Left ventricle myocardium superior (tissue), 1 donor: Measurements from ENCODE around the gene RASGEF1C. TPM values are rescaled to one million over a fixed set of nuclear protein-coding genes. Genes with fewer than 3 reads are reported as not detected.
A peak's percentile ranks its signal among the peaks of the same experiment; 100 is the strongest.
"Not testable (repeated sequence)": the region's sequence is repeated elsewhere in the genome, so short reads cannot be mapped to it uniquely, and the experiment has no call there.

Experiments
- ATAC-seq: fragments of 200-7000 bp; cut with Tn5 transposase; one replicate; pipeline ENCODE4 v1.9.1; 2020; ENCODE audit warnings: mild to moderate bottlenecking, moderate library complexity
- DNase-seq: peaks from one replicate; pipeline ENCODE4 v3.0.0-alpha.2; 2020
- intact Hi-C: fragments of 100-400 bp; cut with micrococcal nuclease; formaldehyde crosslinking; loops from one replicate; pipeline ENCODE4 v1.11.0; 2022
- total RNA-seq: library from RNA; stranded (reverse); fragmentation: NEBNext Ultra II Directional; extraction: Animal tissue kit (Norgen Biotek cat#: 25700); gene quantifications from one replicate; pipeline ENCODE4 v1.2.1, GENCODE V29; 2021
- donor health status: DM: no; HTN: yes; CAD: no; lungs with severe emphysema.

The RASGEF1C gene
- total RNA-seq, 1 donor from 2014 or later: 0.40 TPM

DNA sequence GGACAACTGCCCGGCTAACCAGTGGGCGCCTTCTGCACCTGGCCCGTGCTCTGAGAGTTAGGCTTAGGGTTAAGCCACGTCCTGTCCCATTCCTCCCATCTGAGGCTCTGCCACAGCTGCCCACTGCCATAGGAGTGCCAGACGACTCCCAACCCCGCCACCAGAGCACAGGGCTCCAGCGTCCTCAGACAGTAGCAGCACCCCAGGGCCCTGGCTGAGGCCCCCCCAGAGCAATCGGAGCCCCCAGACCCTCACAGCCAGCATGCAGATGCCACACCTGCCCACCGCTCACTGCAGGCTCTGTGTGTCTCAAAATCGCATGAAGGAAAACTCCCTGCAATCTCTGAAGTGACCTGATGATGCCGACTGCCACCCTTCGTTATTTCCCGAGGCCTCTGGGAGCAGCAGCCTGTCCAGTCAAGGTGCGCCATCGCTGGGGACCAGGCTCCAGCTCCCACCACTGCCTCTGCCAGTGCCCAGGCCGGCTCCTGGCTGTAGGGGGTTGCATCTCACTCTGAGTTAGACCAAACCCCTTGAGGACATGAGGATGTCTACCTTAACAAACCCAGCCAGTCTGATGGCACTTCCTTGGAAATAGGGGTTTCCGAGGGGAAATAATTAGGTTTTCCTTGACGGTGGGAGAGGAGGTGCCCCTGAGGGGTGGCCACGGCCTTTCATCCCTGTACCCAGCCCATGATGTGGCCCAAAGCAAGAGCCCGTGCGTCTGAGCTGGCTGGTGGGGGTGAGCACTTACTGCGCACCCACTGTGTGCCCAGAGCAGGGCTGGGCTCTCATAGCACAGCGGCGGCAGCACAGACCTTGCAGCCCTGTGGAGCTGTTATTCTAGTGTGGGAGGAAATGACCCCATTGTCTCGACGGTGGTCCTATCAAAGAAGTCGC lies 79.5 kb downstream of the RASGEF1C start:
- DNase-seq: peak; percentile 16
- intact Hi-C loops: no loop called here
- no peak for ATAC-seq

DNA sequence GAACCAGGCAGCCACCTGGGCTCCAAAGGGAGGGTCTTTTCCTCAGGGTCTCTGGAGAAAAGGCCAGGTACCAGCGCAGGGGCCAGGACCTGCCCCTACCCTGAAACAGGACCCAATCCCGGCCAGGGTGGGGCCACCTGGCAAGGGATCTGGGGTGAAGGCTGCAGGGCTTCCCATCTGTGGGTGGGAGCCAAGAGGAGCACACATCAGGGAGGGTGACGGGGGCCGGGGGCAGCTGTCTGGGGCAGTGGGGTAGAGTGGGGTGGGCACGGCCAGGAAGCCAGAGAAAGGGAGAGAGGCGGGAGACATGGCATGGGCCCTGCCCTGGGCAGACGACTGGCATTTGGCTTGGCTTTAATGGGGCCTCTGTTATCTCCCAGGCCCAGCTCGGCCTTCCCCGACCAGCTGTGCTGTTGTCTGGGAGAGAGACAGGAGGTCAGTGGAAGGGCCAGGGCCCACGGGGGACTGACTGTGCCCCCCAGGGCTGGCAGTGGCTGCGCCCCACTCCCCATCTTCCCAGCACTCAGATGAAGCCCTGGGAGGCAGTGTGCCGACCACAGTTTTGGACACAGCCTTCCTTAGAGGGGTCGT lies 80.2 kb downstream of the RASGEF1C start:
- DNase-seq (no peak), ATAC-seq (no peak)
- intact Hi-C loops: no loop called here

DNA sequence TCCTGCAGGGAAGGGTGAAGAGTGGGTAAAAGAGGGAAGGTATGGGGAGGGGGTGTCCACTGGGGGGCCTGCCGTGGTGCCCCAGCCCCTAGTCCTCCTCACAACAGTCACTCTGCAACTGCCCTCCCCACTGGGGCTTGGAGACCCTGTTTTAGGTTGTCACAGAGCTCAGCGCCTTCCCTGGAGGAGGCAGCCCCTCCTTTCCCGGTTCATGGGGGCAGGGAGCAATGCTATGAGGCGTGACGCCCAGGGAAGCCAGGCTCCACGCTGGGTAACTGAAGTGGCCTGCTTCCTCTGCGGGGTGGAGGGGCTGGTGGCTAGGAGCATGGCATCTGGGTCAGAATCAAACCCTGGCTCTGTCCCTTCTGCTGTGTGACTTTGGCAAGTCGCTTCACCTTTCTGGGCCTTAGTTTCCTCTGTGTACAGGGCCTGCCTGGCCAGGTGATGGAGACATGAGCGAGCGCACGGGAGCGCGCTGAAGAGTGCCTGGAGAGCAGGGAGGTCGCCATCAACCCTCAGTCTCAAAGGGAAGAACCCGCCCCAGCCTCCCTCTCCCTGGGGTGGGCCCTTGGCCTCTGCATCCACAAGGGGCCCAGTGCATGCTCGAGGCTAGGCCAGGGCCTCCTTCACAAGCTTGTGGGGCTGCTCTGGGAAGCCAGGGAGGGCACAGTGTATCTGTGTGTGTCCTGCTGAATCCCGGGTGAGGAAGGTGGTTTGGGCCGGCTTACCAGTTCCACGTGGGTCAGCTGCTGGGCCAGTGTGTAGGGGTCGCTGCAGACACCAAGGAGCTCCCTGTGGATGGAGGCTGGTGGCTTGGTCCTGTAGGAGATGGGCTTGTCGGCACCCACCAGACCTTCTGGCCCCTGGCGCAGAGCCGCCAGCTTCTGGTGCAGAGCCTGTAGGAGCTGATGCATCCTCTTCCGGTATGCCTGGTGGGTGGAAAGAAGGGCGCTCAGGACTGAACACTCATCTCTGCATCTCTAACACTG lies 81.0 kb downstream of the RASGEF1C start:
- intact Hi-C loops: no loop called here
- no peak for ATAC-seq
- no peak for DNase-seq

DNA sequence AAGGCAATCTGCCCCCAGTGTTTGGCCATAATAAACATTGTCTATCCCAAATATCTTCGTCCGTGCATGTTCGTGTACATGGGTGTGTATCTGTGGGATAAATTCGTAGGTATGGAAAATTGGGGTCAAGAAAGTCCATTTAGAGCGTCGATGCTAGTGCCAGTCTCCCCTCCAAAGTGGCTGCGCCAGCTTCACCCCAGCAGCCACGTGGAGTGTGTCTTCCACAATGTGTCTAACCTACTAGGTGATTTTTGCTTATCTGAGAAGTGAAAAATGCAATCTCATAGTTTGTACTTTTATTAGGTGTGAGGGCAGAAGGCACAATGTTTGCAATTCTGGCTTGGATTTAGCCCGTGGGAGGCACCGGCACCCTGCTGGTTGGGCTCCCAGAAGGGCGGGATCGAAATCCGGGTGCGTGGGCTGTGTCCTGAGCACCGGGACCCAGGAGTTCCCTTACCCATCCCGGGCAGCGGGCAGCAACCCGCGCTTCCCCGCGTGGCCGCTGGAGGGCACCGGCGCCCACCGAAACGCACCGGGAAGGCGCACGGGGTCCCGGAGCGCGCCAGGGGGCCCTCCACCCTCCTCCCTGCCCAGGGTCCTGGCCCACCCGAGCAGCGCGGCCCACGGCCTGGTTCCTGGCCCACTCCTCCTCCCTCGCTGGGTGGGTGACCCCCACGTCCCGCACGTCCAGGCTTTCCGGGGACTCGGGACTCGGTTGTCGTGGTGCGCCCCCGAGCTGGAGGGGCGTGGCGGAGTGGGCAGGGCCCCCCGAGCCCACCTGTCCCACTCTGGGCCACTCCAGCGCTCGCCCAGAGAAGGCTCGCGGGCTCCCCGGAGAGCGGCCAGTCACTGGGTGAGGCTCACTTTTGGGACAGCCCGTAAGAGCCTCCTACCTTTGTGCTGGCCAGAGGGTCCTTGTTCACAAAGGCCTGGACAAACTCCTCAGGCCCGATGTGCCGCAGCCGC lies 82.0 kb downstream of the RASGEF1C start:
- ATAC-seq: peak; percentile 74
- peak; percentile 58 for DNase-seq
- intact Hi-C loops: no loop called here

GRCh38 chr5:180126156-180126555 lies 82.9 kb downstream of the RASGEF1C start:
- DNase-seq, ATAC-seq, intact Hi-C loops: not testable (repeated sequence)

- intact Hi-C loops, ATAC-seq, DNase-seq: not testable (repeated sequence)
These were observed 84.3 kb downstream of the RASGEF1C start for GRCh38 chr5:180124662-180125061.

DNA sequence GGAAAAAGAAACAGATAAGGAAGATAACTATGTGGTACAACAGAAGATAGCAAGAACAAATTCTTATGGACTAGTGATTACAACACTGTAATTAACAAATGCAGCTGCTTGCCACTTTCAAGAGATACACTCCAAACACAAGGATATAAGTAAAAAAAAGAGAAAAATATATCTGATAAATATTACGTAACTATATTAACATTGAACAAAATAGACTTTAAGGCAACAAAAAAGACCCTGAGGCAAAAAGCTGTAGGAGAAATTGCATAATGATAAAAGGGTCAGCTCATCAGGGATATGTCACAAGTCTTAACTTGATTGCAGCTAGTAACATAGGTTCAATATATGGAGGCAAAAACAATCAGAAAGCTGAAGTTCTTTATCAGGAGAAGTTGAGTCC lies 86.1 kb downstream of the RASGEF1C start:
- DNase-seq: no peak
- no peak for ATAC-seq
- intact Hi-C loops: no loop called here

DNA sequence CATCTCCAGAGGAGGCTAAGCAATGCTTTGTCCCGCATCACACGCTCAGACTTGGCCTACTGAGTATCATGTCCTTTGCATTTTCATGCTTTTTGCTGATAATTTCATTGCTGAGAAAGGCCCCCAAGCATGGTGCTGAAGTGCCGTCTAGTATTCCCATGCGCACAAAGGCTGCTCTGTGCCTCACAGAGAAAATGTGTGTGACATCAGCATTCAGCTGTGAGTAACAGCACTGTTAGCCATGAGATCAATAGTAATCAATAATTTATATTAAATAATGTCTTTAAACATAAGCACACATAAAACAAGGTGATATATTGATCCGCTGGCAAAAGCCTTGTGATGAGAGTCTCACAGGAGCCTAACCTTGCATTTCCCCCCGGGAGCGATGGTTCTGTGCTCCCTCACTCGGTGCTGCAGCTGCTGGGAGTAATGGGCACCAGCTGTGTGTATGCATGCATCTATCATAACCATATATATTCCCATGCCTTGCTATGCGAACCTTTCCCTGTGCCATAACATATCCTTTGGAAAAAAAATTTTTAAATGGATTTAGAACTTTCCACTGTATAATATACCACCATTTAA lies 87.1 kb downstream of the RASGEF1C start:
- DNase-seq (peak; percentile 6), ATAC-seq (no peak)

DNA sequence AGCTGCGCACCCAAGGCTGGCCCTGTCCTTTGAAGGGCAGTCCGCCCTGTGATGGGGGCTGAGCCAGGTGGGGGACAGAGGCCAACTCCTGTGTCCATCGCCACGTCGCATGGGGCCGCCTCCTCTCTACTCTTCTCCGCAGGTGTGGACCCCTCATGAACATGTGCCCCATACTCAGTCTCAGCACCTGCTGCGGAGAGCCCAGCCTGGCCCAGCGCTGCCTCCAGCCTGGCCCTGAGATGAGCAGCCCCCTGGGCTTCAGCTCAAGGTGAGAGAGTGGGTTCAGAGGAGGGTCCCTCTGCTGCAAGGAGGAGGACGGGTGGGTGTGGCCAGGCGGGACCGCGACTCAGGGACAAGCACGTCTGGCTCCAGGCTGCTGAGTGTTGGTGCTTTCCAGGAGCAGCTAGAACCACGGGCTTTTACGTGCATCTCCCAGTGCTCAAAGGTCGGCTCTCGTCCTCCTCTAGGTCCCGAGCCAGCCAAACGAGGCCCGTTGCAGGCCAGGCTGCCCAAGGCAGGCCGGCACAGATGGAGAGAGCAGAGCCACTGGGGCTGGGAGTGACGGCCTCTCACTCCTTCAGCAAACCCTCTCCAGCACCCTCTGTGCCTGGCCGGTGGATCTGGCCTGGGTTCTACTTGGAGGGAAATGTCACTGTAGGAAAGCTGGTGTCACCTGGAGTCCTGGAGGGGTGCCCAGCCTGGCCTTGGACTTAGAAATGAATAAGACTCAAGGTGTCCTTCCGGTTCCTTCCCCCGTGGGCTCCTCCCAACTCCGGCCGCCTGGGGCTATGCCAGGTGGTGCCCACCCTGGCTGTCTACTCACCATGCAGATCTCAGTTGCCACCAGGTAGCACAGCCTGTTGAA lies 88.5 kb downstream of the RASGEF1C start:
- intact Hi-C loops: no loop called here
- ATAC-seq: no peak

More for the DNA sequence above, 87.1 kb downstream of the RASGEF1C start:
- intact Hi-C loops: no loop called here

DNA sequence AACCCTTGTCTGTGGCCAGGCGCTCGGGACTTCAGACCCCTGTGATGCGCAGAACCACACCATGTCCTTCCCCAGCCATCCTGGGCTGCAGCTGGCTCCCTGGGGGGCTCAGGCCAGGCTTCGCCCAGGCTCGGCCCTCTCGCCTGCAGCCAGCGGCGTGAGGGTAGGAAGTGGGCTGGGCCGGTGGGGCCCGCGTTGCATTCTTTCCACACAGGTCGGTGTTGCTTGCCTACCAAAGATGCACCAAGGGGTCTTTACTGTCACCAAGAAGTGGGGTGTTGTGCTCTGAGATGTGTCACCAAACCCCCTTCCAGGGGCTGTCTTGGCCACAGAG lies 89.1 kb downstream of the RASGEF1C start:
- ATAC-seq (no peak), DNase-seq (no peak)
- intact Hi-C loops: no loop called here

More for the DNA sequence above, 88.5 kb downstream of the RASGEF1C start:
- DNase-seq: no peak

DNA sequence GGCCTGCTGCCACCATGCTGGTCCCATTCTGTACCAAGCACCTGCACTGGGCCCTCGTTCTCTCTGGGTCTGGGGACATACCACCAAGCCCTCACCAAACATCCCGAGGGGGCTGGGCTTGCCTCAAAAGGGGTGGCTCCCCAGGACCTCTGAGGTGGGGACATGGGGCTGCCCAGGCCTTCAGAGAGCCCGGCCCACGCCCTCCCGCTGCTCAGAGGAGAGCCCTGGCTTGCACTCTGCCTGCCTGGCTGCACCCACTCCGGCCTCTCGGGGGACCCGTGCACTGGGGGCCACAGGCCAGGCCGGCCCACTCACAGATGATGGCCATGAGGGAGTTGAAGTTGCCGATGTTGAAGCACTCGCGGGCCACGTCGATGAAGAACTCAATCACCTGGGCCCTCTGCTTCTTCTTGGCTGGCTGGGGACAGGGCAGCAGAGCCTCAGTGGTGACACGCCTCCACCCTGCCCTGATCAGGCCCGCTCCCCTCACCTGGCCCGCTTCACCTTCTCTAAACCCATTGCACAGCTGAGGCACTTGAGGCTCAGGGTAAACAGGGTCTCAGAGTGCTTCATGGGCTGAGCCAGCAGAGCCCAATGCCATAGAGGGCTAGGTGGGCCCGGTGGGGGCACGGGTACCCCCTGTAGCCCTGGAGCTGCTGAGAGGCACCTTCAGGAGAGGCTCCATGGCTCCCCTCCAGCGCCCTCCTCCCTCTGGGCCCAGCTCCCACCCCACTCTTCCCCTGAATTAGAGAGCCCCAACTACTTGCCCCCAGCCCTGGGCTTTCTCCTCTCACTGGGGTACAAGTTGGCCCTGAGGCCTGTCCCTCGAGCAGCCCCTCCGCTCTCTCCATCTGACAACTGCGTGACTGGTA lies 89.7 kb downstream of the RASGEF1C start:
- ATAC-seq: no peak
- DNase-seq: no peak
- intact Hi-C loops: no loop called here

GRCh38 chr5:180118391-180118791 lies 90.6 kb downstream of the RASGEF1C start:
- ATAC-seq (no peak), DNase-seq (no peak)
- intact Hi-C loops: no loop called here

DNA sequence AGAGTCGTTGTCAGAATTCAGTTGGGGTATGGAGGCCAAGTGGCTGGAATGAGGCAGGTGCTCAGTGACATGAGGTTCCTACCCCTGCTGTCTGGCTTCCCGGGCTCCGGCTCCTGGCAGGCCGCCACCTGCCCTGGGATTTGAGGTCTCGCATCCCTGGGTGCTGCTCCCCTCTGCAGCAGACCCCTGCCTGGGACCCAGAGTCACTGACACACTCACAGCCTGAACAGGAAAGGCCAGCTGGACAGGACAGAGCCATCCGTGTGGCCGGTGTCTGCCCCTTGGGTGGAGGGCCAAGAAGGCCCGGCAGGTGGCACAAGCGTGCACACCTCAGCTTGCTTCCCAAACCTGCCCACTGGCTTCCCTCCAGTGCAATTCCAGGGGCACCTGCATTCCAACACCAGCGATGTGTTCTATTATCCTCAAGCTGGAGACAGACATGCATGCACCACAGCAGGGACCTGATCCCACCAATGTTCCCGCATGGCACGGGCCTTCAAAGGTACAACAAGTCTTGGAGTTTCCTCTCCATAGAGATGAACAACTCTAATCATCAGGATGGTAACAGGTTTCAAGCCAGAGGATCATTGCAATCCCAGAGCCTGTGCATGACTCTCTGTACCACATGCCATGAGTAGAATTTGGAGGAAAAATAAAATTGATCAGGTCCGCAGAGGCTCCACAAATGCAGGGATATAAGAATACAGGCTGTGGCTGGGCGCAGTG lies 91.8 kb downstream of the RASGEF1C start:
- no peak for ATAC-seq
- intact Hi-C loops: no loop called here
- peak; percentile 22 for DNase-seq

DNA sequence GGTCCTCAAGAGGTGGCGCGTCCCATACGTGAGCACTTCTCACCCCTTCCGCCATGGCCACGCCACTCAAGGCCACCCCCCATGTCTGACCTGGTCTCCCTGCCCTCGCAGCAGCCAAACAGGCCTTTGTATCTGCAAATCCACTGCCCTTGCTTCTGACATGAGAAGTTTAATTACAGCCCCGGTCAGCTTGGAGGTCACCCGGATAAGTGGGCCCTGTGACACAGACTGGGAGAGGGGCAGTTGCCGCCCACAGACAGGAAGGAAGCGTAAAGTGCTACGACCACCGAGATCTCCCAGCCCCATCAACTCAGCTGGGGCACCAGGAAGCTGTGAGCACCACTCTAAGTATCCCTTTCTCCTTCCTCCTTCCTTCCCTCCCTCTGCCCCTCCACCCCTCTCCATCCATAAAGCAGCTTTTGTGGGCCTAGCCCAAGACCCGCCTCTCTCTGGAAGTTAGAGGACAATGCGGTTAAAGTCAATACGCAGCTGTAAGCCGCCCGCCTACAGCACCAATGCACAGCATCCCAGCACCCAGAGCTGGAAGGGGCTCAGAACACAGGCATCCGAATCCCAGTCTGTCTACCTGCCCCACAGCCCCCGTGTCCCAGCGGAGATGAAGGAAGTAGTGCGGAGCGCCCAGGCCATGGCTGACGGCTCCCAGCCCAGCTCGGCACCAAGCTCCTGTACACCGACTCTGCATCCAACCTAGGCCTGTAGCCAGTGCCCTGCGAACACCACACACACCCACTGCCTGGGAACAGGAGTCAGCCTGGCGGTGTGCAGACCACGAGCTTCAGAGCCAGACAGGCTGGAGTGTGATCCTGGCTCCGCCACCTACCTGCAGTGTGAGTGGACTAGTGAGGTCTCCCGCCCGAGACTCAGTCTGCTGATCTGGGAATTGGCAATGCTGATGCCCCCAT lies 92.7 kb downstream of the RASGEF1C start:
- peak; percentile 11 for DNase-seq
- ATAC-seq: no peak

More for the DNA sequence above, 92.7 kb downstream of the RASGEF1C start:
- intact Hi-C loops: no loop called here
